Activated naive CD4-positive, alpha-beta T cell treated with anti-CD3 and anti-CD28 coated beads, Interleukin-2, amount 50 U/mL, for 24 hours (primary cell): ENCODE measurements around the gene INPP1.
"Not testable (repeated sequence)": the region's sequence is repeated elsewhere in the genome, so short reads cannot be mapped to it uniquely, and the experiment has no call there.

Source experiments
- H3K27ac Mint-ChIP-seq: one replicate; pipeline ENCODE4 v1.8.0; 2021; ENCODE audit warnings: mild to moderate bottlenecking, mixed read lengths
- H3K27me3 Mint-ChIP-seq: one replicate; pipeline ENCODE4 v1.8.0; 2021; ENCODE audit warnings: mixed read lengths
- H3K36me3 Mint-ChIP-seq: one replicate; pipeline ENCODE4 v1.8.0; 2021; ENCODE audit warnings: mixed read lengths
- H3K4me1 Mint-ChIP-seq: one replicate; pipeline ENCODE4 v1.8.0; 2021; ENCODE audit warnings: mixed read lengths
- H3K4me3 Mint-ChIP-seq: one replicate; pipeline ENCODE4 v1.8.0; 2021; ENCODE audit warnings: mild to moderate bottlenecking, mixed read lengths
- H3K9me3 Mint-ChIP-seq: one replicate; pipeline ENCODE4 v1.8.0; 2021; ENCODE audit warnings: mixed read lengths

INPP1 gene

GRCh38 chr2:190320696-190321095 is 22.7 kb upstream of the INPP1 start:
- Mint-ChIP-seq H3K27ac (peak overlapping the region; percentile 94), H3K36me3 (peaks cover 3% of the 10 kb centered on the region), H3K27me3 (no peaks in the 10 kb centered on the region), H3K4me3 (peak overlapping the region; percentile 93), H3K9me3 (no peaks in the 10 kb centered on the region), H3K4me1 (peaks cover 44% of the 10 kb centered on the region)

DNA sequence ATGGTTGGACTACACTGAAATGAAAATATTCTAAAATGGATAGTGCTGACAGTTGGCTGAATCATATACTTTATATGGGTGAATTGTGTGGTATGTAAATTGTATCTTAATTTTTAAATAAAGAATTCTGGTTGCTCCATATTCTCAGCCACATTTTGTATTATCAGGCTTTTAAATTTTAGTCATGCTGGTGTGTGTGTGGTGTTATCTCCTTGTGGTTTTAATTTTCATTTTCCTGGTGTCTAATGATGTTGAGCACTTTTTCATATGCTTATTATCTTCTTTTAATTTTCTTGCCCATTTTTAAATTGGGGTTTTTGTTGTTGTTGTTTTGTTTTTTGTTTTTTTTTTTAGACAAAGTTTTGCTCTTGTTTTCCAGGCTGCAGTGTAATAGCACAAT is 20.0 kb upstream of the INPP1 start:
- H3K9me3 Mint-ChIP-seq = no peaks in the 10 kb centered on the region
- H3K27me3 Mint-ChIP-seq = no peaks in the 10 kb centered on the region
- H3K4me1 Mint-ChIP-seq = peaks cover 21% of the 10 kb centered on the region
- H3K27ac Mint-ChIP-seq = no peak overlapping the region
- no peak overlapping the region for H3K4me3 Mint-ChIP-seq
- no peaks in the 10 kb centered on the region for H3K36me3 Mint-ChIP-seq

DNA sequence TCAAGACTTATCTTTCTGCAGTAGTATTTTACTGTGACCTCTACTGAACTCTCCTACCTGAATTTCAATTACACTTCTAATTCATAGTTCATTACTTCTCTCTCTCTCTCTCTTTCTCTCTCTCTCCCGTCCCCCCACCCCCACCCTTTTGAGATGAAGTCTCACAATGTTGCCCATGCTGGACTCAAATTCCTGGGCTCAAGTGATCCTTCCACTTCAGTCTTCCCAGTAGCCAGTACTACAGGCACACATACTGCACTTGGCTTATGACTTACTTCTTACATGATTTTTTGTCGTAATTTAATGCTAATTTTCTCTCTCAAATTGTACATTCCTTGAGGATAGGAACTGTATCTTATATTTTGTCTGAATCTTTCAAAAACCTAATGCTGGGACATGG is 17.8 kb upstream of the INPP1 start:
- H3K9me3 Mint-ChIP-seq = no peaks in the 10 kb centered on the region
- H3K4me1 Mint-ChIP-seq = peaks cover 2% of the 10 kb centered on the region
- H3K36me3 Mint-ChIP-seq = no peaks in the 10 kb centered on the region
- H3K4me3 Mint-ChIP-seq = no peak overlapping the region
- peak overlapping the region; percentile 5 for H3K27ac Mint-ChIP-seq
- H3K27me3 Mint-ChIP-seq = peaks cover 4% of the 10 kb centered on the region

GRCh38 chr2:190327867-190328572 is 15.4 kb upstream of the INPP1 start:
- H3K27ac Mint-ChIP-seq = no peak overlapping the region
- no peaks in the 10 kb centered on the region for H3K9me3 Mint-ChIP-seq
- H3K36me3 Mint-ChIP-seq = no peaks in the 10 kb centered on the region
- H3K4me1 Mint-ChIP-seq = no peaks in the 10 kb centered on the region
- H3K4me3 Mint-ChIP-seq = no peak overlapping the region
- peaks cover 5% of the 10 kb centered on the region for H3K27me3 Mint-ChIP-seq

DNA sequence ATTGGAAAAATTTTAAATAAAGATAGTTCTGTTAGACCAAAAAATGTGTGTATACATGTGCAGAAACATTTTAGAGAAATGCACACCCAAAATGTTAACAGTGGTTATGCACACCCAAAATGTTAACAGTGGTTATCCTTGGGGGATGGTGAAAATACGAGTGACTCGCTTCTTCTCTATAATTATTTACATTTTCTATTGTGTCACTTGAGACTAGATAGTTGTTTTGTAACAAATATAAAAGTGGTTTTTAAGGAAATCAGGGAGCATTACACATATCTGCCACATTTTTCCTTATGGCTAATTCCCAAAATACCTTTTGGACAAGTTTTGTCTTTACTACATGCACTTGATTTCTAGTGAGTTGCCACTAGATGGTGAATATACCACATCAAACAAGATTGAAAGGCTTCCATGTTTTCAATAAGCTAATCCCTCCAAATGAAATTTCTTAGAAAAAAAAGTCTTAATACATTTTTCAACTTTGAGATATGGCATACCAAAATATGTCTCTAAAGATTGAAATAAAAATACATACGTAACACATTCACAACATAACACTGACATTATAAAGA is 14.7 kb upstream of the INPP1 start:
- H3K4me1 Mint-ChIP-seq = no peaks in the 10 kb centered on the region
- H3K27me3 Mint-ChIP-seq = peaks cover 5% of the 10 kb centered on the region
- H3K4me3 Mint-ChIP-seq = no peak overlapping the region
- H3K27ac Mint-ChIP-seq = no peak overlapping the region
- no peaks in the 10 kb centered on the region for H3K36me3 Mint-ChIP-seq
- H3K9me3 Mint-ChIP-seq = no peaks in the 10 kb centered on the region

DNA sequence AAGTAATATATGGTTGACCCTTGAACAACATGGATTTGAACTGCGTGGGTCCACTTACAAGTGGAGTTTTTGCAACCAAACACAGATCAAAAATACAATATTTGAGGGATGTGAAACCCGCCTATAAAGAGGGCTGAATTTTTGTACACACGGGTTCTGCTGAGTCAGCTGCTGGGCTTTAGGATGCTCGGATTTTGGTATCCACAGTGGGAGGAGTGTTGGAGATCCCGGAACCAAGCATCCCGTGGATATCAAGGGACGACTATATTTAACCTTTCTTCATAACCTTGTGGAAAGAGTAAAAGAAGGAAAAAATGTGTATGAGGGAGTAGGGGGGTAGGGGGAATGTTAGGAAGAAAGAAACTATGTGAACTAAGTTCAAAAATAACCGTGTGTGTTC is 10.0 kb upstream of the INPP1 start:
- Mint-ChIP-seq H3K36me3 (no peaks in the 10 kb centered on the region), H3K27me3 (peaks cover 5% of the 10 kb centered on the region), H3K27ac (no peak overlapping the region), H3K9me3 (no peaks in the 10 kb centered on the region), H3K4me1 (no peaks in the 10 kb centered on the region), H3K4me3 (no peak overlapping the region)

DNA sequence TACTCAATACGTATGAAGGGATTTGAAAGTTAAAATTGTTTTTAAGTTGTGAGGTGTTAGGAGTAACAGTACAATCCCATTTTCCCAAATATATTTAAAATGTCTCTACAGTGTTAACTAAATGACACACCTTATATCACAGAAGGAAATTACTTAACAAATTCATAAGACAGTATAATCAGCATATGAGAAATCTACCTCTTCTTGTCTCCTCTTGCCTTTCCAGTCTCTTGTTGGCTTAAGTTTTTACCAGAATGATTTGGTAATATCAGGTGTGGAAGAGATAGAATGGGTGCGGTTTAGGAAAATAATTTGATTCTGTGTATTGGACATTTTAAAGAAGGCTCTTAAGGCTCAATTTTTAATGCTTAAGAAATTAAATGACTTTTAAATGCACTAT is 9.5 kb upstream of the INPP1 start:
- H3K27ac Mint-ChIP-seq = no peak overlapping the region
- H3K9me3 Mint-ChIP-seq = no peaks in the 10 kb centered on the region
- H3K4me1 Mint-ChIP-seq = no peaks in the 10 kb centered on the region
- H3K36me3 Mint-ChIP-seq = no peaks in the 10 kb centered on the region
- H3K4me3 Mint-ChIP-seq = no peak overlapping the region
- H3K27me3 Mint-ChIP-seq = peaks cover 5% of the 10 kb centered on the region

- Mint-ChIP-seq H3K27me3 (peaks cover 2% of the 10 kb centered on the region), H3K4me1 (no peaks in the 10 kb centered on the region), H3K4me3 (no peak overlapping the region), H3K27ac (no peak overlapping the region), H3K36me3 (no peaks in the 10 kb centered on the region), H3K9me3 (no peaks in the 10 kb centered on the region)
Observed at GRCh38 chr2:190334479-190335224, 8.7 kb upstream of the INPP1 start.

DNA sequence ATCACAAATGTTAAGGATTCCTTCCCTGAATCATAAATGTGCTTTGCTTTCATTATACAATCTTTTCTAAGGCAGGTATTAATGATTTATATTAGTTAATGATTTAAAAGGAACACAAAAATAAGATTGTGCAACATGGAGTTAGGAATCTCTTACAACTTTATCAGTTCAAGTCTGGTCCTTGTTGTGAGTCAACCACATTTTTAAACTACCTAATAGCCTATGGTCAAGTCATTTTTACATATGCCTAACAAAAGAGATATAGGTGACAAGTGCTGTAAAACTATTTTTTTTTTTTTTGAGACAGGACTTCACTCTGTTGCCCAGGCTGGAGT is 8.2 kb upstream of the INPP1 start:
- Mint-ChIP-seq H3K27ac (no peak overlapping the region), H3K4me3 (no peak overlapping the region), H3K4me1 (no peaks in the 10 kb centered on the region), H3K27me3 (peaks cover 1% of the 10 kb centered on the region), H3K9me3 (no peaks in the 10 kb centered on the region), H3K36me3 (no peaks in the 10 kb centered on the region)

DNA sequence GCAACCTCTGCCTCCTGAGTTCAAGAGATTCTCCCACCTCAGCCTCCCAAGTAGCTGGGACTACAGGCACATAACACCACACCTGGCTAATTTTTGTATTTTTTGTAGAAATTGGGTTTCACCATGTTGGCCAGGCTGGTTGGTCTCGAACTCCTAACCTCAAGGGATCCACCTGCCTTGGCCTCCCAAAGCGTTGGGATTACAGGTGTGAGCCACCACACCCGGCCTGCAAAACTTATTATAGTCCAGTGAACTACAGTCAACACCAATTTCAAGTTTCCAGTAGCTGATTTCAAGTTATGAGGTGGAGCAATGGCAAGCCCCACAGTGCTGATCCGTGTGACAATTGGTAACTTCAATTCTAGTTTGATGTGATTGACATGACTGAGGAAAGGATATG is 7.8 kb upstream of the INPP1 start:
- H3K27ac Mint-ChIP-seq, H3K4me3 Mint-ChIP-seq, H3K4me1 Mint-ChIP-seq, H3K36me3 Mint-ChIP-seq, H3K27me3 Mint-ChIP-seq, H3K9me3 Mint-ChIP-seq: not testable (repeated sequence)

DNA sequence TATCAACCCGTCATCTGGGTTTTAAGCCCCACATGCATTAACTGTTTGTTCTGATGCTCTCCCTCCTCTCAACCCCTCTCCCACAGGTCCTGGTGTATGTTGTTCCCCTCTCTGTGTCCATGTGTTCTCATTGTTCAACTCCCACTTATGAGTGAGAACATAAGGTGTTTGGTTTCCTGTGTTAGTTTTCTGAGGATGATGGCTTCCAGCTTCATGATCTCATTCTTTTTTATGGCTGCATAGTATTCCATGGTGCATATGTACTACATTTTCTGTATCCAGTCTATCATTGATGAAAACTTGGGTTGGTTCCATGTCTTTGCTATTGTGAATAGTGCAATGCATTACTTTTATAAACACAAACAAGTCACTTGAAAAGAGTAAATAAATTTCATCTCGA is 7.0 kb upstream of the INPP1 start:
- no peaks in the 10 kb centered on the region for H3K36me3 Mint-ChIP-seq
- no peak overlapping the region for H3K4me3 Mint-ChIP-seq
- H3K27me3 Mint-ChIP-seq = peaks cover under 1% of the 10 kb centered on the region
- no peaks in the 10 kb centered on the region for H3K9me3 Mint-ChIP-seq
- H3K4me1 Mint-ChIP-seq = peaks cover under 1% of the 10 kb centered on the region
- H3K27ac Mint-ChIP-seq = no peak overlapping the region

- no peak overlapping the region for H3K27ac Mint-ChIP-seq
- no peaks in the 10 kb centered on the region for H3K9me3 Mint-ChIP-seq
- H3K27me3 Mint-ChIP-seq = no peaks in the 10 kb centered on the region
- no peaks in the 10 kb centered on the region for H3K36me3 Mint-ChIP-seq
- H3K4me3 Mint-ChIP-seq = no peak overlapping the region
- H3K4me1 Mint-ChIP-seq = peaks cover 8% of the 10 kb centered on the region
Observed at GRCh38 chr2:190338453-190338852, 4.9 kb upstream of the INPP1 start.

GRCh38 chr2:190339394-190339793 is 4.0 kb upstream of the INPP1 start:
- Mint-ChIP-seq H3K36me3 (no peaks in the 10 kb centered on the region), H3K4me1 (peaks cover 11% of the 10 kb centered on the region), H3K4me3 (no peak overlapping the region), H3K9me3 (no peaks in the 10 kb centered on the region), H3K27me3 (no peaks in the 10 kb centered on the region), H3K27ac (no peak overlapping the region)

DNA sequence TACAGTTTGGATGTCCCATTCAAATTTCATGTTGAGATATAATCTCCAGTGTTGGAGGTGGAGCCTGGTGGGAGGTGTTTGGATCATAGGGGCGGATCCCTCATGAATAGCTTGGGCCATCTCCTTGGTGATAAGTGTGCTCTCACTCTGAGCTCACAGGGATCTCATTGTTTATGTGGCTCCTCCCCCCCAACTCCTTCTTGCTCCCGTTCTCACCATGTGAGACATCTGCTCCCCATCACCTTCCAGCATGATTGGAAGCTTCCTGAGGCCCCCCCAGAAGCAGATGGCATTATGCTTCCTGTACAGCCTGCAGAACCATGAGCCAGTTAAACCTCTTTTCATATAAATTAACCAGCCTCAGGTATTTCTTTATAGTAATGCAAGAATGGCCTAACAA is 3.0 kb upstream of the INPP1 start:
- Mint-ChIP-seq H3K27ac (no peak overlapping the region), H3K27me3 (no peaks in the 10 kb centered on the region), H3K4me1 (peaks cover 17% of the 10 kb centered on the region), H3K9me3 (no peaks in the 10 kb centered on the region), H3K4me3 (no peak overlapping the region), H3K36me3 (no peaks in the 10 kb centered on the region)

DNA sequence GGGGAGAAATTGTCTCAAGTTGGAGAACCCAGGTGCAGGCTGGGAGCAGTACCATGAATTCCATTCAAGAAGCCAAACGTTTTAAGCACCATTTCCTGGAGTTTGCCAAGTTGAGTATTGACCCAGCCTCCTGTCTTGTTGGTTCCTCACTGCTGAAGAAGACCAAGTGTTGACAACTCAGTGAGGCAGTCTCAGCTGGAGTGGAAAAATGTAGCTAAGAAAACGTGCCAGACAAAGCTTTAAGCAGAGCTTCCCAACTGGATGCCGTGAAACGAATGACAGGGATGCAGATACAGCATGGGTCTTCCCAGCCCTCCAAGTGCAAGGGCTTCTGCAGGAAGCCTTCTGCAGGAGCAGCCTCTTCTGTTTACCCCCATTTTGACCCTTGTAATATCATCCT is 778 bp upstream of the INPP1 start:
- Mint-ChIP-seq H3K4me3 (peak overlapping the region; percentile 90), H3K27me3 (no peaks in the 10 kb centered on the region), H3K4me1 (peaks cover 17% of the 10 kb centered on the region), H3K27ac (no peak overlapping the region), H3K36me3 (no peaks in the 10 kb centered on the region), H3K9me3 (no peaks in the 10 kb centered on the region)

DNA sequence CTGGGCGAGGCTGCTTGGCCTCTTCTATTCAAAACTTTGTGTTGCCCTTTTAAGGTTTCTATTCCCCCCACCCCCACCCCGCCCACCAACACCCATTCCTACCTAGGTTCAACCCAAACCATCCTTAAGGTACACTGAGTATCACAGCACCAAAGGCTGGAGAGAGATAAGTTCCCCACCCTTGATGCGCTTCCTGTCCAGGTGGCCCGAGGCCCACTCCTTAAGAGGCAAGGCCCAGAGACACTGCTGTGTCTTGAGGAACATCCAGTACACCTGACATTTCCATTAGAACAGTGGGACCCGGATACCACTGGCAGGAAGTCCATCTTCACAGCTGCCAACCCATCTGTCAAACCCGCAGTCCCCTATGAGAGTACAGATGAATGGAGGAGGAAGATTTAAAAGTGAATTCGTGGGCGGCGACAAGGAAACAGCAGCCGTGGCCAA is 277 bp upstream of the INPP1 start:
- H3K36me3 Mint-ChIP-seq = no peaks in the 10 kb centered on the region
- H3K4me1 Mint-ChIP-seq = peaks cover 17% of the 10 kb centered on the region
- H3K27me3 Mint-ChIP-seq = no peaks in the 10 kb centered on the region
- H3K4me3 Mint-ChIP-seq = peak overlapping the region; percentile 90
- no peak overlapping the region for H3K27ac Mint-ChIP-seq
- no peaks in the 10 kb centered on the region for H3K9me3 Mint-ChIP-seq
